Osteocyte (in vitro differentiated cells): ENCODE measurements around the gene NFX1. TPM values are rescaled to one million over a fixed set of nuclear protein-coding genes. Genes with fewer than 3 reads are reported as not detected.

Experiments used
- DNase-seq: peaks from one replicate; pipeline ENCODE4 v3.0.0; 2021; ENCODE audit warnings: mixed read lengths; ENCODE audit not compliant: unreplicated experiment; ENCODE audit errors: extremely low spot score
- H3K27ac Mint-ChIP-seq: one replicate; pipeline ENCODE4 v1.8.0; 2021; ENCODE audit warnings: mild to moderate bottlenecking, mixed read lengths; ENCODE audit not compliant: unreplicated experiment
- H3K27me3 Mint-ChIP-seq: one replicate; pipeline ENCODE4 v1.8.0; 2021; ENCODE audit warnings: mixed read lengths; ENCODE audit not compliant: unreplicated experiment
- H3K36me3 Mint-ChIP-seq: one replicate; pipeline ENCODE4 v1.8.0; 2021; ENCODE audit warnings: mixed read lengths; ENCODE audit not compliant: unreplicated experiment
- H3K4me1 Mint-ChIP-seq: one replicate; pipeline ENCODE4 v1.8.0; 2021; ENCODE audit warnings: mixed read lengths; ENCODE audit not compliant: unreplicated experiment
- H3K4me3 Mint-ChIP-seq: one replicate; pipeline ENCODE4 v1.8.0; 2021; ENCODE audit warnings: mild to moderate bottlenecking, moderate library complexity, mixed read lengths; ENCODE audit not compliant: unreplicated experiment
- H3K9me3 Mint-ChIP-seq: one replicate; pipeline ENCODE4 v1.8.0; 2021; ENCODE audit warnings: mixed read lengths; ENCODE audit not compliant: unreplicated experiment
- total RNA-seq: library from RNA; stranded (reverse); gene quantifications from 2 replicates; pipeline ENCODE4 v1.2.1, GENCODE V29; 2021
- TF ChIP-seq, protein P1 (sequence below): fragments of 200-600 bp; sonication (generic); IDR thresholded peaks from 2 replicates; pipeline ENCODE4 v1.5.0; 2021; ENCODE audit warnings: antibody characterized with exemption, mild to moderate bottlenecking, moderate library complexity

The NFX1 gene
- total RNA-seq, 1 donor from 2014 or later = 36.1 TPM

DNA sequence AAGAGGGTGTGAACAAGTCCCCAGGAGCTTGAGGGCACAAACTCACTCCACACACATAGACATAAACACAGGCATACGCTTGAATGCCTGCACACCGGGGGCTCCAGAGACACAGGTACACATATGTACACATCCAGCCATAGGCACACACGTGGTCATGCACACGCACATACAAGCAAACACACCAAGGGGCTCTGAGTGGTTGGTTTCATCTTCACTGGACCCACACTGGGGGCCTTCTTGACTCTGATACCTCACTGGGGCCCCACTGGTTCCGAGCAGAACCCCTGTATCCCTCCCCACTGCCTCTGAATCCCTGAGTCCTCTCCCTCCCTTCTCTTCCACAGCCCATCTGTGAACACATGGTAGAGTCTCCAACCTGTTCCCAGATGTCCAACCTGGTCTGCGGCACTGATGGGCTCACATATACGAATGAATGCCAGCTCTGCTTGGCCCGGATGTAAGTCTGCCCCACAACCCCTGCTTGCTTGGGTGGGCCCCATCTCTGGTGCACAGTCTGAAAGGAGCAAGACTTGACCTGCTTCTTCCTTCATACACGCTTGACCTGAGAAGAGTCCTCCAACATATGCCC is 44.0 kb upstream of the NFX1 start:
- H3K4me1 Mint-ChIP-seq = no peaks in the 10 kb centered on the region
- TF ChIP-seq, protein P1, sequence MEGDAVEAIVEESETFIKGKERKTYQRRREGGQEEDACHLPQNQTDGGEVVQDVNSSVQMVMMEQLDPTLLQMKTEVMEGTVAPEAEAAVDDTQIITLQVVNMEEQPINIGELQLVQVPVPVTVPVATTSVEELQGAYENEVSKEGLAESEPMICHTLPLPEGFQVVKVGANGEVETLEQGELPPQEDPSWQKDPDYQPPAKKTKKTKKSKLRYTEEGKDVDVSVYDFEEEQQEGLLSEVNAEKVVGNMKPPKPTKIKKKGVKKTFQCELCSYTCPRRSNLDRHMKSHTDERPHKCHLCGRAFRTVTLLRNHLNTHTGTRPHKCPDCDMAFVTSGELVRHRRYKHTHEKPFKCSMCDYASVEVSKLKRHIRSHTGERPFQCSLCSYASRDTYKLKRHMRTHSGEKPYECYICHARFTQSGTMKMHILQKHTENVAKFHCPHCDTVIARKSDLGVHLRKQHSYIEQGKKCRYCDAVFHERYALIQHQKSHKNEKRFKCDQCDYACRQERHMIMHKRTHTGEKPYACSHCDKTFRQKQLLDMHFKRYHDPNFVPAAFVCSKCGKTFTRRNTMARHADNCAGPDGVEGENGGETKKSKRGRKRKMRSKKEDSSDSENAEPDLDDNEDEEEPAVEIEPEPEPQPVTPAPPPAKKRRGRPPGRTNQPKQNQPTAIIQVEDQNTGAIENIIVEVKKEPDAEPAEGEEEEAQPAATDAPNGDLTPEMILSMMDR = no peak
- no peak overlapping the region for H3K27ac Mint-ChIP-seq
- no peaks in the 10 kb centered on the region for H3K9me3 Mint-ChIP-seq
- peaks cover 4% of the 10 kb centered on the region for H3K27me3 Mint-ChIP-seq
- DNase-seq = no peak
- peaks cover 2% of the 10 kb centered on the region for H3K36me3 Mint-ChIP-seq
- H3K4me3 Mint-ChIP-seq = no peak overlapping the region

DNA sequence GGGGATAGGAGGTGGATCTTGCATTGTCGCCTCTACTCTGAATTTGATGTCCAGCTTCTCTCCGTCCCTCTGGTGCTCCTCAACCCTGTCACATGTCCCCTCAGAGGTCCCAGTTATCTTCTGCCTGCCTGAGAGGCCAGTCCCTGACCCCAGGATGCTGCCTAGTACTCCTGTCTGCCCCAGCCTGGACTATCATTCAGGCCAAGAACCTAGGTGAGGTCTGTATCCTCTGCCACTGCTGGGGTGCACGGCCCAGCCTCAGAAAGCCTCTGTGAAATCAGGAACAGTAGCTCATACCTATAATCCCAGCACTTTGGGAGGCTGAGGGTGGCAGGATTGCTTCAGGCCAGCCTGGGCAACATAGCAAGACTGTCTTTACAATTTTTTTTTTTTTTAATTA is 41.7 kb upstream of the NFX1 start:
- Mint-ChIP-seq H3K36me3 (peaks cover 13% of the 10 kb centered on the region), H3K4me3 (no peak overlapping the region), H3K27me3 (no peaks in the 10 kb centered on the region), H3K27ac (no peak overlapping the region), H3K9me3 (no peaks in the 10 kb centered on the region), H3K4me1 (no peaks in the 10 kb centered on the region)
- TF ChIP-seq, protein P1 = no peak
- DNase-seq = no peak

DNA sequence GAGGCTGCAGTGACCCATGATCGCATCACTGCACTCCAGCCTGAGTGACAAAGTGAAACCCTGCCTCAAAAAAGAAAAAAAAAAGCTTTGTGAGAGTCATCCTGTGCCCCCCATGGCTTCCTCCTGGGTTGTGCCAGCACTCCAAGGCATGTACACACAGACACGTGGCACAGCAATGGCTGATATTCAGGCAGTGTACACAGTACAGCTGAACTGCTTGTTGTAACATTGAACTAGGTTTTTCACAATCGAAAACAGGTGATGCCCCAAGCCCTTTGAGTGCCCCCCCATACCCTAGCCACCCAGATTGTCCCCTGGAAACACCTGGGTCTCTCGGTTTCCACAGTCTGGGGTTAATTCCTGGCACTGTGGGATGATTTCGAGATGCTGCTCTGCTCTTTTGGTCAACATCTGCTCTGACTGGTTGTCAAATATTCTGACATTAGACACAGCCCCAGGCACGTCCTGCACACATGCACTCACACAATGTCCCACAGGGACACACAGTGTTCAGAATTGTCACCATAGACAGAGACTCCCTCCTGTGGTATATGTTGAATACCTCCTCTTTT is 41.1 kb upstream of the NFX1 start:
- TF ChIP-seq, protein P1 = no peak
- H3K4me3 Mint-ChIP-seq = no peak overlapping the region
- H3K36me3 Mint-ChIP-seq = peaks cover 15% of the 10 kb centered on the region
- no peaks in the 10 kb centered on the region for H3K9me3 Mint-ChIP-seq
- no peak overlapping the region for H3K27ac Mint-ChIP-seq
- H3K27me3 Mint-ChIP-seq = no peaks in the 10 kb centered on the region
- no peaks in the 10 kb centered on the region for H3K4me1 Mint-ChIP-seq
- no peak for DNase-seq

DNA sequence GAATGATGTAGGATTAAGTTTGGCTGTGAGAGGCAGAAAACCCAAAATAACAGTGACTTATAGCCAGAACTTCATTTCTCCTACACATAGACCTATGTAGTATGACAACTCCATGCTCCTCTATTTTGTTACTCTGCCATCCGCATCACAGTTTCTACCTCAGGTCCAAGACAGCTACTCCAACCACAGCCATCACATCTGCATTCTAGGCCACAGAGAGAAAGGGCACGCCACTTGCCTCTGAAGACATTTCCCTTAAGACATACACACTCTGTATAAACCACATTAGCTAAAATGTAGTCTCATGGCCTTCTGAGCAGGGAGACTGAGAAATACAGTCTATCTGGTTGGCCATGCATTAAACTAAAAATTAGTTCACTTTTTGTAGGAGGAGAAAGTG is 40.3 kb upstream of the NFX1 start:
- DNase-seq = no peak
- Mint-ChIP-seq H3K27me3 (no peaks in the 10 kb centered on the region), H3K4me3 (no peak overlapping the region), H3K36me3 (peaks cover 23% of the 10 kb centered on the region), H3K27ac (no peak overlapping the region), H3K9me3 (no peaks in the 10 kb centered on the region), H3K4me1 (no peaks in the 10 kb centered on the region)
- TF ChIP-seq, protein P1 = no peak

DNA sequence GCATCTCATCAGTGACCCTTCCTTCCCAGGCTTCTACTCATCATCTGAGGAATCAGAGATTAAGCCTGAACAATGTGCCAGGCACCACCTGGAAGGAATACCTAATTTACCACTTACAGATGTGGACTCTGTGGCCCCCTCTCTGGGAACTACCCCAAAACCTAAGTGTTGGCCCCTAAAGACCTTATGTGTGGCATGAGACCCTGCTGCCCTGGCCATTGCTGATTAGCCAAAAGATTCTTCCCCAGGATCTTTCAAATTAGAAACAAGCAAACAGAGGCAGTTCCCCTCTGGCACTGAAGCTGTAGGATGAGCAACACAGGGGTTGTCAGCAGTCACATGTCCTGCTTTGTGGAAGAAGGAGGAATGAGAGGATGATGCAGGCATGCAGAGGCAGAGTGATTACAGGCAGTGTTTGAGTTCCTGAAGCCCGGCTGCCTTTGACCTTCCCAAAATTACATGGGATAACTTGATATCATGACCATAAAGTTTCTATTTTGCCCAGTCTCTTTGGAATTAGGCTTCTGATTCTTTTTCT is 39.8 kb upstream of the NFX1 start:
- TF ChIP-seq, protein P1 = no peak
- Mint-ChIP-seq H3K27ac (no peak overlapping the region), H3K4me1 (no peaks in the 10 kb centered on the region), H3K27me3 (no peaks in the 10 kb centered on the region), H3K9me3 (no peaks in the 10 kb centered on the region), H3K36me3 (peaks cover 24% of the 10 kb centered on the region), H3K4me3 (no peak overlapping the region)
- DNase-seq = no peak
